Muscle of back (tissue), 11 donors: Measurements from ENCODE around the gene SLC15A1. TPM values are rescaled to one million over a fixed set of nuclear protein-coding genes. Genes with fewer than 3 reads are reported as not detected.

Experiments
- DNase-seq, 3 donors: peaks; one replicate each; pipeline versions ENCODE4 v3.0.0 to v3.0.0-alpha.2; 2013
- polyA plus RNA-seq, 10 donors: library from polyadenylated mRNA; unstranded; fragments of 120-200 nt; gene quantifications; one replicate each; pipeline ENCODE4 v1.2.1, GENCODE V29; 2013; ENCODE audit not compliant: insufficient read length in 10 of 10

Gene SLC15A1
- polyA plus RNA-seq, 10 donors: 0.09 to 0.39 (median 0.17) TPM; not detected in 4

DNA sequence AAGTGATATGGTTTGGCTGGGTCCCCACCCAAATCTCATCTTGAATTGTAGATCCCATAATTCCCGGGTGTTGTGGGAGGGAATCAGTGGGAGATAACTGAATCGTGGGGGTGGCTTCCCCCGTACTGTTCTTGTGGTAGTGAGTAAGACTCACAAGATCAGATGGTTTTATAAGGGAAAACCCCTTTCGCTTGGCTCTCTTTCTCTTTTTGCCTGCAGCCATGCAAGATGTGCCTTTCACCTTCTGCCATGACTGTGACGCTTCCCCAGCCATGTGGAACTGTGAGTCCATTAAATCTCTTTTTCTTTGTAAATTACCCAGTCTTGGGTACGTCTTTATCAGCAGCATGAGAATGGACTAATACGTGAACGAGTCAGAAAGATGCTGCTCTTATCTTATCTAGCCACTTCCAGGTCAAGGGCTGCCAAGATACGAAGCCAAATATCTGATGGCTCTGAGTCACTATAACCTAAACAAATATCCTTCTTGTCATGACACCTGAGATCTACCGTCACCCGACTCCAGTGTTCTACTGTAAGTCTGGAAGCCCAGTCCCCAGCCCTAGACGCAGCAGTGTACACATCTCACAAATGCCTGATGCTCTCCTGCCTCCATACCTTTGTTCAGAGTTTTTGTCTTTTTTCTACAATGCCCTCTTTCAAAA, 45.9 kb downstream of the SLC15A1 start:
- no peak for DNase-seq

DNA sequence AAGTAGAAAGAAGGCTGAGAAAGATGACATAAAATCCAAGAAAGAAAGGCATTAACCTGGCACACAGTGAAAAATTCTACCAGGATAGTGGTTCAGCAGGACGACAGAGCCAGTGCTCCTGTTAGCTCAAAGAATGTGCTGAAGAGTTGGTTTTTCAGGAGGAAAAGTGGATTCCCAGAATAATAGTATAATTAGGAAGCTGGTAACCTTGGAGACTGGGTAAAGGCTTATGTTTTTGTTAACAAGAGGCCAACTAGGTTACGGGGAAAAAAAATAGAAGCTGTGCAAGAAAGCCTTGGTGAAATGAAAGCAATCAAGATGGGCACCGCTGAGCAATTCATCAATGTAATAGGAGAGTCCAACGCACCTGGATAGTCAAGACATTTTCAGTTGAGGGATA, 54.7 kb downstream of the SLC15A1 start:
- DNase-seq: no peak

DNA sequence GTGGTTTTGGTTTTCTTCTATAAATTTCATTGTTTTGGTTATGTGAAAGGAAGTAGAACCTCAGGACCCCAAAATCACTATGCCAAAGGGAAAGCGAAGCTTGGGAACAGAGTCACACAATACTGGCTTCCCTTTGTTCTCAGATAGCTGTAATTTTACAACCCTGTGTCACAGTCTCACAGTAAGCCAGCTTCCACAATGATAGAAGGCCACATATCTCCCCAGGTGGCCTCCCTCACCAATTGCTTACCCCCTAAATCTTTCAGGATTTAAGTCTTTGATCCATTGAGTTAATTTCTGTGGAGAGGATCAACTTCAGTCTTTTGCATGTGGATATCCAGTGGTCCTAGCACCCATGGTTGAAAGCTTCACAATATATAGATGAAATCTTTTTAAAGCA, 58.7 kb downstream of the SLC15A1 start:
- no peak for DNase-seq

DNA sequence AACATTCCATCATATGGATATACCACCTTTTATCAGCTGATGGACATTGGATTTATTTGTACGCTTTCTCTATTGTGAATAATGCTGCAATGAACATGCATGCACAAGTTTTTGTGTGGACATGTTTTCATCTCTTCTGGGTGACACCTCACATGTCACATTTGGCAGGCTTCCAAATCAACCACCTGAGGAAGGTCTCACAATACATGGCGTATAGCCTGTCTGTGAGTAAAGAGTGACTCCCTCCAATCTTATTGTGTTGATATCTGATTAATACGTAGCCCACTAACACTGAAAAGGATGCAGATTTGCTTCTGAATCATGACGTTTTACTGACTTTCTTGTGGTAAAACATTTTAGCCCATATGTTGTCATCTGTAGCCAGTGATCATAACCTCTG, 61.1 kb downstream of the SLC15A1 start:
- DNase-seq: no peak

DNA sequence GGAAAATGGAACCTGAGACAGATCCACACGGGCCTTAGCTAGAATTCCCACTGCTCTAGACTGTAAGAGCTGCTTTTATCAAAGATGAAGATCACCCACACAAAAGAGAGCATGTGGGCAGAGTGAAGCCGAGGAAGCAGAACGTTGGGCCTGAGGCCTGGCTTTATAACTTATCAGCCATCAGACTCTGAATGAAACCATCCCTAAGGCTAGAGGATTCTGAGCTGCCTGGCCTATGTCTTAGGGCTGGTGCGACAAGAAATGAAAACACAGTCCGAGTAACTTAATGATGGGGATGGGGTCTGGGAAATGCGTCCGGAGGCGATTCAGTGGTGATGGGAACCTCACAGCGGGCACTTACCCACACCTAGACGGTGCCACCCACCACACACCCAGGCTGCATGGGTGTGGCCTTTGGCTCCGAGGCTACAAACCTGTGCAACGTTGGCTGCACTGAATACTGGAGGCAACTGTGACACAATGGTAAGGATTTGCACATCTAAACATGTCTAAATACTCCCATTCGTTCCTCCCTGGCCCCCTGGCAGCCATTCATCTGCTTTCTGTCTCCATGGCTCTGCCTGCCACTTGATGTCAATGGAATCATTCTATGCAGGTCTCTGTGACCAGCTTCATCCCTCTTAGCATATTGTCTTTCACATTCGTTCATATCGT, 62.0 kb downstream of the SLC15A1 start:
- DNase-seq: no peak

DNA sequence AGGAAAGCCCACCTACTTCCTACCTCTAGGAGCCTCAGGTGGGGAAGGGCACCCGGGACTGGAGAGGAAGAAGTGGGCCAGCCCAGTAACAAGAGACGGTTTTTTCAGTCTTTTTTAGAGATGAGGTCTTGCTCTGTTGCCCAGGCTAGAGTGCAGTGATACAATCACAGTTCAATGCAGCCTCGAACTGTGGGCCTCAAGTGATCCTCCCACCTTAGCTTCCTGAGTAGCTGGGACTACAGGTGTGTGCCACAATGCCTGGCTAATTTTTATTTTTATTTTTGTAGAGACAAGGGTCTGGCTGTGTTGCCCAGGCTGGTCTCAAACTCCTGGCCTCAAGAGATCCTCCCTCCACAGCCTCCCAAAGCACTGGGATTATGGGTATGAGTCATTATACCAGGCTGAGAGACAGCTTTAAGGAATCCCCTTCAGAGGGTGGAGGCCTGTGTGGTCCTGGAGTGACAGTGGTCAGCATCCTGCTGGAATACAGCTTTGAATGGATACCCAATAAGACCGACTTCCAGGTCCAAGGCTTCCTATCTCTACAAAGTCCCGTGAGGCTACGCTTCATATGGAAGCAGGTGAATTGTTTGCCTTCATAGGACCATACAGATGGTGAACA, 63.0 kb downstream of the SLC15A1 start:
- DNase-seq: no peak

DNA sequence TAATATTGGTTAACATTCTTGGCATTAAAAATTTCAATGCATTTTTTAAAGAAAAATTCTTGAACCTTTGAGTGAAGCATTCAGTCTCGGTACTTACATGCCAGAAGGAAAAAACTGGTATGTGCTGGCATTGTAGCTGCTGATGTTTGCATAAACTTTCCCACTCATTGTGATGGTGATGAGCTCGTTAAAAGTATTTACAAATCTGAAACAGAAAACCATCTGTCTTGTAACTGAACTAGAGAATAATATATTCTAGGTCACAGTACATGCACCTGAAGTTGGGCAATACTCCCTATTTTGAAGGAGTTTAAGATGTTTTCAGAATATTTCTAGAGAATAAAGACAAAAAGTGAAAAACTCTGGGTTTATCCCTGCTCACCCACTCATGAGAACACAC, 64.1 kb downstream of the SLC15A1 start:
- DNase-seq: no peak

DNA sequence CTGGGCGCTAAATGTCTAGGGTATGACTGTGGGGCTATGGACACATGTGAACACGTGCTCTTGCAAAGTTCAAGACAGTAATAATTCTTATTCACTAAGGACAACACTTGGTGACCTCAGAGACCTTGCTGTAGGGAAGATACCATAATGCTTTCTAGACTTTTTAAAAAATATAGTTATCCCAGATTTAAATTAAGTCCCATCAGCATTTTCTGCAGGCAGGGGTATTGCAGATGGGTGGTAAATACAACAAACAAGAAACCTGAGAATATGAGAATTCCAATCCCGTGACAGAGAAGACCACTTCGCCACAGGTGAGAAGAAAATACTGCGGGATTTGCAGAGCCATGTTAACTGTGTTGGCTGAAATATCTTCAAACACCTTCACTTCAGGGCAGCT, 65.2 kb downstream of the SLC15A1 start:
- DNase-seq: no peak

DNA sequence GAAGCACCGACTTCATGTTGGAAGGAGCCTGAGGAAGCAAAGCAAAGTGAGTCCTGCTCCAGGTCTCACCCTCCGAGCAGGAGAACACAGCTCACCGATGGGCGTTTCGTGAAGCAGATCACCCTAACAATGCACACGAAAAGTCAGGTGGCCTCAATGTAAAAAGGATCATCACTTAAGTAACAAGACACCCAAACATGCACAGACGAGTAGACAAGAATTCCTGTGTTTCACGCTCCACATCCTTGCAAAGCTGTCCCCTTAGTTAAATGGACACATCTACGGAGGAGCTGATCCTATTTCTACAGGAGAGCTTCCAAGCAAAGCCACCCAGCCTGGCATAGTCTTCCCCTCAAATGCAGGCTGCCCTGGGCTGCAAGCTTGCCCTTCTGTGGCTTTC, 66.2 kb downstream of the SLC15A1 start:
- DNase-seq: no peak

DNA sequence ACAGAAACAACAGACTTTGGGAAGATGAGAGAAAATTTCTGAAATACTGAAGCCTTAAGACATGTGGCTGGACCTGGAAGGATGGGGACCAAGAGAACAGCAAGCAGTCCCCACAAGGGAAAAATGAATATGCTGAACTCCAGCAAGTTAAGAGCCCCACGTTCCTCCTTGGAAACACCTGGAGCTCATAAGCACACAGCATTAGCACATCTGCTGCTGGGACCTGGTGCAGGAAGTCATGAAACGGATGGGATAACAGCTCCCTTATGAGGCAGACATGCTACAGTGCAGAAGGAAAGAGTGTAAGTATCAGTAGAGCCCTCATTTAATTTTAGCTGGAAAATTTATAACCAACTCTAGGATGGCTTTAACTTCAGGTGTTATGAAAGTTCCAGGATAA, 67.3 kb downstream of the SLC15A1 start:
- DNase-seq: peak; percentile 9 to 81 (median 39)

DNA sequence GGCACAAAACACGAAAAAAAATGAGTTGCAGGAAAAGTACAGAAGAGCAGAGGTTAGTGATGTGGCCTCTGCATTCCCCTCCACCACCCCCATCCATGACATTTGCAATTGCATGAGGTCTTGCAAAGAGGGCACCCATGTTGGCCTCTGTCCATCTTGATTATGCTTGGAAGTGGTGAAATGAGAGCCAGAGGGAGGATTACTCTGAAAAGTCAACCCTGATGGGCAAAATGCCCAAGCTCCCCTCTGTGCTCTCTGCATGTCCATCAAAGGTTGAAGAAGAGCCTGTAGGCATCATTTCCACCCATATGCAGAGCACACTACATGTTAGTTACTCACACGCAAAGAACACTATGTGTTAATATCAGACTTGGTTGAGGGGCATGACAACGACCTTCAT, 71.4 kb downstream of the SLC15A1 start:
- DNase-seq: no peak

DNA sequence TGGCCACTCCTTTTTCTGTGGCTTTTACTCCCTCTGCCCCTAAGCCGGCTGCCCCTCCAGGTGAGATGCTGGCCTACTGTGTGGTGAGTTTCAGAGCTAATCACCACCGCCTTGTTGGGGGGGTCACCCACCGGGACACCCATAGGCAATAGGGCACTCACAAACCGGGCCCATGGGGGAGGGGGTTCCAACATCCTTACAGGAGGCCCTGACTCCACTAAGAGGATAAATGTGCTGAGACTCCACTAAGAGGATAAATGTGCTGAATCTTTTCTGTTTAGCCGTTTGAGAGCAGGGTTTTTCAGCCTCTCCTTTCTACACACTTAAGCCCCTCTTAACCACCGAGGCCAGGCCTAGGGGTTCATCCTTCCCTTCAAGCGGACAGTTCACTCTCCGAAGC, 73.7 kb downstream of the SLC15A1 start:
- DNase-seq: no peak

DNA sequence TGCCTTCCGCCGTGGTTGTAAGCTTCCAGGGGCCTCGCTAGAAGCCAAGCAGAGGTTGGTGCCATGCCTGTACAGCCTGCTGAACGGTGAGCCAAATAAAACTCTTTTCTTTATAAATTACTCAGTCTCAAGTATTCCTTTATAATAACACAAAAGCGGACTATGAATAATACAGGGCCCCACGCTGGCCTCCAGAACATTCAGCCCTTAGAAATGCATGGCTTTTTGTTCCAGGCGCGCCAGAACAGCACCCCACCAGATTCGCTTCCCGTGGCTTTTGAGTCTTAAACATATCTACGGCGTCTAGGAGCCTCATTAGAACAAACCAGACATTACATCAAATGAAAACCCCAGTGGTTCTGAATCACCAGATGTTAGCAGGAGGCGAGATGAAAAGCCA, 75.1 kb downstream of the SLC15A1 start:
- DNase-seq: peak in 1 of 3 donors; percentile 51

DNA sequence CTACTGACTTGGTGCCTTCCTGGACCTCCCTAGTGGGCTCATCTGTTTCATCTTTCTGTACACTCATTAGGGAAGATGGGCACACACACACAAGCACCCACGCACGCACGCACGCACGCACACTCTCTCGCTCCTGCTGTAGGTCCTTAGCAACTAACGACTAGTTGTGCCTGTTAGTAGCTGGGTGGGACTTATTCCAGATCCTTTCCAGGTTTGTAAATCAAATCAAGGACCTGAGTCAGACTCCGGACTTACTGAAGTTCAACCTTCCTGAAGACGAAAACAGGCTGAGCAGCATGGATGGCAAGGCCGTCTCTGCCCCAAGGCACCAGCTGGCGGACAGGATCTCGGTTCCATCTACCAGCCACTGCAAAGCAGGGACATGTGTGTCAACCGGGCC, 76.2 kb downstream of the SLC15A1 start:
- DNase-seq: no peak

DNA sequence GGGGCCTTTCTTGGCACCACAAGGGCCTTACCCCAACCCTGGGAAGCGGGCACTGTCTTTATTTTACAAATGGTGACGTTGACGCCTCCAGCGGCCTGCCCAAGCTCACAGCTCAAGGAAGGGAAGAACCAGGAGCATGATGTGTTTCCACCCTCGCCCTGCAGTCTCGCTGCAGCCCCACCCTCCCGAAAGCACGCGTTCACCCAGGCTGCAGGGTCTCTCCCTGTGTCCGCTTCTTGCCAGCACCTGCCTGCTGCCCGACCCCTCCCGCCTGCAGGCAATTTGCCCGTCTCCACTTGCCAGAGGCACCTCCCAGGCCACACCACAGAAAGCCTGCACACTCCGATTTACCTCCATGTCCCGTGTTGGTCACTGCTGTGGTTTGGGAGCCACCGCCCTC, 76.6 kb downstream of the SLC15A1 start:
- no peak for DNase-seq

DNA sequence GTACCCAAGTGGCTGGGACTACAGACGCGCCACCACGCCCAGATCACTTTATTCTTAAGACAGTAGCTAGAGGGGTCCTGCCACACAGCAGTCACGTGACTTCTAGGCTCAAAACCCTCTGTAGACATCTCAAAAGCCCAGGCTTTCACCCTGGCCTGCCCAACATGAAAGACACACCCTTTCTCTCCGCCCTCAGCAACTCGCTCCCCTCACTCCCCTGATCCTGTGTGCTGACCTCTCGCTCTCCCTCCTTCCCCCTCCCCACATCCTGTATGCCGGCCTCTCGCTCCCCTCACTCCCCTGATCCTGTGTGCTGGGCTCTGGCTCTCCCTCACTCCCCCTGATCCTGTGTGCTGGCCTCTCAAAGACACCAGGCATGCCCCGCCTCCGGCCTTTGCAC, 77.4 kb downstream of the SLC15A1 start:
- DNase-seq: no peak

DNA sequence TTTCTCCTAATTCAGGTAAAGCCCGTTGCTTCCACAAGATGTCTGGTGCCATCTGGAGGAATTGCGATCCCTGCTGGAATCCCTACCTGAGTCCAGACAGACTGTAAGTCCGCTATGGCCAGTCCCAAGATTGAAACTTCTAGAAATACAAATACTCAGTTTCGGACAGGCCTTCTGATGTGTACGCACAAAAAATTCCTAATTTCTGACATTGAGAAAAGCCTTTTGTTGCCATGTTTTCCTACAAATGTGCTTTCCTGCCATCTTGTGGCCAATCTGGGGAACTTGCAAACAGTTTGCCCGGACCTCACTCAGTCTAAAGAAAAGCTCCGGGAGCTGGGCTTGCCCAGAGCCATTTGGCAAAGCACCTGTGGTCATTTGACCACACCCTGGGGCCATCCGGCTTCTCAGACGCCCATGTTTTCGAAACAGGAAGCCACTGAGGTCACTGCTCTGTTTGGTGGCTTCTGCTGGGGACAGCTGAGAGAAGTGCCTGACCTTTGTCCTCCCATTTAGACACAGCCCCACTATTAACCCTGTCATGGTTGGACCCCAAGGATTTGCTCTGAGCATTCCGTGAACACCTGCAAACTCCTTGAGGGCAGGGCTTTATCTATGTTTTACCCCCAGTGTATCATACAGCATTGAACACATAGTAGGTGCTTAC, 79.4 kb downstream of the SLC15A1 start:
- peak; percentile 60 to 86 (median 77) for DNase-seq

DNA sequence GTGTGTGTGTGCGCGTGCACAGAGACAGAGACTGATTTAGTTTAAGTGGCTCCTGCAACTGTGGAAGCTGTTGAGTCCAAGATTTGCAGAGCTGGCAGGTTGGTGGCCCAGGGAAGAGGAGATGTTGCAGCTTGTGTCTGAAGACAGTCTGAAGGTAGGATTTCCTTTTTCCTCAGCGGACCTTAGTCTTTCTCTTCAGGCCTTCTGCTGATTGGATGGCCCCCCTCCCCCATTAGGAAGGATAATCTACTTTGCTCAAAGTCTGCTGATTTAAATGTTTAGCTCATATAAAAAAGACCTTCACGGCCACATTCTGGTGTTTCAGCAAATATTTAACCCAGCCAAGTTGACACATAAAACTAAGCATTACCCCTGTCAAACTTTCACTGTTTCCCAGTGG, 84.3 kb downstream of the SLC15A1 start:
- no peak for DNase-seq

DNA sequence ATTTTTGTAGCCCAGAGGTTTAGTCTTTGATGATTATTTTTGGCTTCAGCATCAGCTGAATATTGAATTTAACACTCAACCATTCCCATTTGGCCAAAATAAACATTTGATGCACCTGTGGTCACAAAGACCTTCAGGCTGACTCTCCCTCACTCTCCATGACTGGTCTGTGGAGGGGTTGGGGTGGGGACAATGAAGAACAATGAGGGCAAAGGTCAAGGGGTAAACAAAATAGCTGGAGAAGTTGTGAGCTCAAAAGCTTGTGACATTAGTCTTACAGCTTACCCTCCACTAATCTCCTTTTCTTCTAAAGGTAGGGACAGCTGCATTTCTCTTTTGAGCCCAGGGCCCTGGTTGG, 86.9 kb downstream of the SLC15A1 start:
- DNase-seq: no peak

DNA sequence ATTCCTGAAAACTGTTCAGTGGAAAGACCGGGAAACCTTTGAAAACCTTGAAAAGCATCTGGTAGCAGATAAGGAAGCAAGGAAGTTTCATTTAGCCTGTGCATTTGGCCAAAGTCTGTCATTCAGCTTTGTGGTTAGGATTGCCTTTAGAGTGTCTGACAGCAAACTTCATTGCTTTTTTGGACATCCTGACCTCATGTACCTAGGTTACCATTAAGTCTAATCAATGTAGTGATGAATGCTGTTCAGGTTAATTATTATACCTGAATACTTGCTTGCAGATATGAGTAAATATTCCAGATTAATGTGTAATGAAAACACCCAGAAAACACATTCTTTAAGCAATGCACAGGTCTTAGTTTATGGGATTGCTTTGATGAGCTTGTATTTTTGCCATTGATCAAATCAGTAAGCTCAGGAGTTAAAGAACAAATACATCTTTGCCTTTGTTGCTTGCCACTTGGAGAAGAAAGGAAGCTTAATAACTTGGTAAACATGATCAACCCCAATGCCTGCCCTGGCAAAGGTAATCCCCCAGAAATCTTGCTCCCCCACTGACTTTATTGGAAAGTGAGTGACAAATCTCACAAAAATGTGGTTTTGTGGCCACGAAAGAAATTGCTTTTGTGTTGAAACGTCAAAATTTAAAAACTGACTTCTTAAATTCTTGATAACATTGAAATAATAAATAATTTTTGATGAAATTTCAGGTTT, 87.4 kb downstream of the SLC15A1 start:
- DNase-seq: no peak

DNA sequence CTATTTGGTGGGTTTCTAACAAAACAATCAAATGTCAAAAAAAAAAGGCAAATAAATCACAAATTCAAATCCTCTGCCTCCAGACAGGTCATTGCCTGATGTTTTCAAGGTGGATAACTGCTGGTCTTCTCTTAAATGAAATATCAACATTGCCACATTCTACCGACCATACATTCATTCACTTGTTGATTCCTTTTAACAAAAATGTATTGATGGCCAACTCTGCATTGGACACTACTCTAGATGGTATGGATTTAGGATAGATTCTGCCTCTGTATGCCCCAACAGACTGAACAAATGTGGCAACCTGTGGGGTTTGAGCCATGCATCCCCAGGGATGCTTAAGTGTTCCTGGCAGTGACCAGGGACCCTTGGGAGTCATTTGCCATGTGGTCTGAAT, 88.0 kb downstream of the SLC15A1 start:
- DNase-seq: no peak

DNA sequence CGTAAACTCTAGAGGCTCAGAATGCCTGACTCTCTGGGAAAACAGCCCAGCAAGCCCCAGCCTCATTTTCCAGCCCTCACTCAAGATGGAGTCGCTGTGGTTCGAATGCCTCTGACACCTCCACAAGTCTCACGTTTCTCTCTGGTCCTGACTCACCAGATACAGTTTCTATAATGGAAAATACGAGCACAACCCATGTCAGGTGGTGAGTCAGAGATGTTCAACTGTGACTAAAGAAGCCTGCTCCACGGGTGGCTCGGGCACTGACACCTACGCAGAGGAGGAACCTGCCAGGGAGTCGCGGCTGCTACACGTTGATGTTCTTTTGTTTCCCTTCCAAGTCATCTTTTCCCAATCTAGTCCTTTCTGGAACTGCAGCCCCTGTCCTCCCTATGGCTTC, 88.4 kb downstream of the SLC15A1 start:
- peak in 1 of 3 donors; percentile 41 for DNase-seq
